ENCODE data around the gene SYNGR2.

Gene SYNGR2

GRCh38 chr17:78132084-78132676 lies 36.2 kb upstream of the SYNGR2 start (continued):
- TF ChIP-seq HIC1 (tag by site-specific recombination; IDR thresholded peaks at IDR 0.05) (0 out of 2 replicates have a peak, but pooled peaks have one; percentile 11), ZNF112 (tag by site-specific recombination; IDR thresholded peaks at IDR 0.05) (no peak)

DNA sequence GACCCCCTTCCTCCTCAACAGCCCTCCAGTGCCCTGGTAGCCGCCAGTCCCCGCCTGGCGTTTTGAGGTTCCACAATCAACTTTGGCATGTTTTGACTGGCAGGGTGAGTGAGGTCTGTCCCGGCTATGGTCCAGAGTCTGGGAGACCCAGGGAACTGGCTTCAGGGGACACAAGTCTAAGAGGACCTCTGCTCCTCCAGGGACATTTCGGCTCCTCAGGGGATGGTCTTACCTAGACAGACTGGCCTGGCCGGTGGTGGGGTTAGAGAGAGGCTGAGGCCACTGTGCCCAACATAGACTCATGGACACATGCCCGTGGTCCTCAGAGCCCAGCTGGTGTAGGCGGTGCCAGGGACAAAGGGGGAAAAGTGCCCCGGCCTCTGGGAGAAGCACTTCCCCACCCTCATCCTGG lies 35.6 kb upstream of the SYNGR2 start:
- ChIA-PET POLR2A (no interaction called here), CTCF (interaction anchor here (1.2 to 2.8 kb wide), 2 partner anchors 17 to 19 kb away, joined by 4 to 11 read pairs; no protein-coding TSS in a partner anchor)
- Histone ChIP-seq H3K4me1 (ENCODE audit: control insufficient read depth, insufficient read depth, low read length) (peaks cover 3% of the 10 kb centered on the region; the same call in 1 of the 2 replicates), H3K9me3 (ENCODE audit: control insufficient read depth, insufficient read depth, low read depth, low read length) (no peaks in the 10 kb centered on the region), H3K27ac (ENCODE audit: extremely low read depth, low read depth, low read length) (no peak overlapping the region), H3K36me3 (ENCODE audit: control insufficient read depth in 2 of 2, insufficient read depth in 1 of 2, low read length in 2 of 2) (no peaks in the 10 kb centered on the region), H3K4me3 (ENCODE audit: low read depth, low read length) (no peak overlapping the region)
- TF ChIP-seq HIC1 (tag by site-specific recombination; IDR thresholded peaks at IDR 0.05) (0 out of 2 replicates have a peak, but pooled peaks have one; percentile 3), SP7 (tag by site-specific recombination; IDR thresholded peaks at IDR 0.05) (no peak)

- Histone ChIP-seq H3K4me1 (ENCODE audit: control insufficient read depth, insufficient read depth, low read length) (no peaks in the 10 kb centered on the region), H3K4me3 (ENCODE audit: low read depth, low read length) (no peak overlapping the region), H3K27ac (ENCODE audit: extremely low read depth, low read depth, low read length) (no peak overlapping the region), H3K9me3 (ENCODE audit: control insufficient read depth, insufficient read depth, low read depth, low read length) (no peaks in the 10 kb centered on the region), H3K36me3 (ENCODE audit: control insufficient read depth in 2 of 2, insufficient read depth in 1 of 2, low read length in 2 of 2) (no peaks in the 10 kb centered on the region)
- ChIA-PET POLR2A (interaction anchor here (1.1 to 1.4 kb wide), 2 partner anchors 53 to 175 kb away, joined by 3 to 6 read pairs; partner anchors contain the start of gene TNRC6C), CTCF (interaction anchor here (0.7 to 2.8 kb wide), 14 partner anchors 11 to 114 kb away, joined by 3 to 15 read pairs (median 5); no protein-coding TSS in a partner anchor)
- TF ChIP-seq ZNF37A (tag by site-specific recombination; IDR thresholded peaks at IDR 0.05) (no peak), ZBTB26 (tag by site-specific recombination; optimal IDR thresholded peaks at IDR 0.05) (no peak), PBX3 (CRISPR knock-in tag; IDR thresholded peaks at IDR 0.05) (no peak), ZNF2 (tag by site-specific recombination; IDR thresholded peaks at IDR 0.05) (no peak), ZBTB21 (tag by site-specific recombination; IDR thresholded peaks at IDR 0.05) (no peak), GLI2 (tag by site-specific recombination; IDR thresholded peaks at IDR 0.05; ENCODE audit: borderline replicate concordance, low read depth) (no peak), PRDM1 (tag by site-specific recombination; IDR thresholded peaks at IDR 0.05) (no peak), ZBTB6 (tag by site-specific recombination; IDR thresholded peaks at IDR 0.05) (no peak), ZNF266 (tag by site-specific recombination; IDR thresholded peaks at IDR 0.05; ENCODE audit: low read depth) (no peak), ZFP3 (tag by site-specific recombination; IDR thresholded peaks at IDR 0.05; ENCODE audit: low read depth) (no peak), ZNF660 (tag by site-specific recombination; IDR thresholded peaks at IDR 0.05) (no peak), ZNF239 (tag by site-specific recombination; IDR thresholded peaks at IDR 0.05) (no peak), ZNF776 (tag by site-specific recombination; IDR thresholded peaks at IDR 0.05; ENCODE audit: borderline replicate concordance) (no peak)
- TF ChIP-seq, protein P1, sequence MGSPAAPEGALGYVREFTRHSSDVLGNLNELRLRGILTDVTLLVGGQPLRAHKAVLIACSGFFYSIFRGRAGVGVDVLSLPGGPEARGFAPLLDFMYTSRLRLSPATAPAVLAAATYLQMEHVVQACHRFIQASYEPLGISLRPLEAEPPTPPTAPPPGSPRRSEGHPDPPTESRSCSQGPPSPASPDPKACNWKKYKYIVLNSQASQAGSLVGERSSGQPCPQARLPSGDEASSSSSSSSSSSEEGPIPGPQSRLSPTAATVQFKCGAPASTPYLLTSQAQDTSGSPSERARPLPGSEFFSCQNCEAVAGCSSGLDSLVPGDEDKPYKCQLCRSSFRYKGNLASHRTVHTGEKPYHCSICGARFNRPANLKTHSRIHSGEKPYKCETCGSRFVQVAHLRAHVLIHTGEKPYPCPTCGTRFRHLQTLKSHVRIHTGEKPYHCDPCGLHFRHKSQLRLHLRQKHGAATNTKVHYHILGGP (tag by site-specific recombination; IDR thresholded peaks at IDR 0.05) = no peak
Measured at GRCh38 chr17:78133179-78133951, 35.0 kb upstream of the SYNGR2 start.

Data from HEK293 (cell line).